HG03060 (cell line): ENCODE results near the gene KCNB1.

ENCODE experiments used
- ATAC-seq: cut with Tn5 transposase; IDR thresholded peaks from one replicate; pipeline ENCODE4 v1.9.1; 2021; ENCODE audit warnings: low read depth, moderate number of reproducible peaks; ENCODE audit not compliant: unreplicated experiment

KCNB1 gene

GRCh38 chr20:49475292-49476015 is 7.0 kb downstream of the KCNB1 start:
- ATAC-seq: no peak

- no peak for ATAC-seq
These were observed 11.1 kb downstream of the KCNB1 start for GRCh38 chr20:49471397-49471796.

- no peak for ATAC-seq
These were observed 11.5 kb downstream of the KCNB1 start for GRCh38 chr20:49470922-49471321.

GRCh38 chr20:49469060-49469459 is 13.4 kb downstream of the KCNB1 start:
- ATAC-seq: no peak

- no peak for ATAC-seq
These were observed 14.1 kb downstream of the KCNB1 start for GRCh38 chr20:49468412-49468811.

- ATAC-seq: no peak
These were observed 16.2 kb downstream of the KCNB1 start for GRCh38 chr20:49466114-49466912.

- ATAC-seq: no peak
These were observed 17.9 kb downstream of the KCNB1 start for GRCh38 chr20:49464556-49464955.

- ATAC-seq: no peak
These were observed 19.8 kb downstream of the KCNB1 start for GRCh38 chr20:49462626-49463025.

- ATAC-seq: no peak
These were observed 20.4 kb downstream of the KCNB1 start for GRCh38 chr20:49461894-49462620.

GRCh38 chr20:49460916-49461315 is 21.6 kb downstream of the KCNB1 start:
- ATAC-seq: no peak

GRCh38 chr20:49460131-49460530 is 22.3 kb downstream of the KCNB1 start:
- ATAC-seq: no peak

- no peak for ATAC-seq
These were observed 22.8 kb downstream of the KCNB1 start for GRCh38 chr20:49459684-49460083.

GRCh38 chr20:49457444-49457843 is 25.0 kb downstream of the KCNB1 start:
- ATAC-seq: no peak

- ATAC-seq: no peak
These were observed 25.8 kb downstream of the KCNB1 start for GRCh38 chr20:49456646-49457045.

GRCh38 chr20:49455691-49456090 is 26.8 kb downstream of the KCNB1 start:
- ATAC-seq: no peak

GRCh38 chr20:49452011-49452482 is 30.4 kb downstream of the KCNB1 start:
- no peak for ATAC-seq

GRCh38 chr20:49450281-49450721 is 32.2 kb downstream of the KCNB1 start:
- ATAC-seq: no peak

GRCh38 chr20:49448917-49449316 is 33.6 kb downstream of the KCNB1 start:
- ATAC-seq: no peak

GRCh38 chr20:49447946-49448809 is 34.3 kb downstream of the KCNB1 start:
- no peak for ATAC-seq

- ATAC-seq: no peak
These were observed 35.1 kb downstream of the KCNB1 start for GRCh38 chr20:49447364-49447763.
